Activated naive CD8-positive, alpha-beta T cell (primary cell): ENCODE results near the gene FAM20C.

Experiments
- H3K27ac Mint-ChIP-seq: one replicate; pipeline ENCODE4 v1.8.0; 2021; ENCODE audit warnings: mixed read lengths
- H3K27me3 Mint-ChIP-seq: one replicate; pipeline ENCODE4 v1.8.0; 2021; ENCODE audit warnings: mixed read lengths
- H3K36me3 Mint-ChIP-seq: one replicate; pipeline ENCODE4 v1.8.0; 2021; ENCODE audit warnings: mixed read lengths
- H3K4me1 Mint-ChIP-seq: one replicate; pipeline ENCODE4 v1.8.0; 2021; ENCODE audit warnings: low read depth, mixed read lengths
- H3K4me3 Mint-ChIP-seq: one replicate; pipeline ENCODE4 v1.8.0; 2021; ENCODE audit warnings: mild to moderate bottlenecking, mixed read lengths
- H3K9me3 Mint-ChIP-seq: one replicate; pipeline ENCODE4 v1.8.0; 2021; ENCODE audit warnings: low read depth, mixed read lengths

The FAM20C gene

GRCh38 chr7:155469-155900 lies 36.9 kb upstream of the FAM20C start:
- H3K27ac Mint-ChIP-seq: no peak overlapping the region
- no peaks in the 10 kb centered on the region for H3K36me3 Mint-ChIP-seq
- no peaks in the 10 kb centered on the region for H3K9me3 Mint-ChIP-seq
- no peak overlapping the region for H3K4me3 Mint-ChIP-seq
- peaks cover 3% of the 10 kb centered on the region for H3K4me1 Mint-ChIP-seq
- H3K27me3 Mint-ChIP-seq: no peaks in the 10 kb centered on the region

GRCh38 chr7:156111-157007 lies 36.0 kb upstream of the FAM20C start:
- Mint-ChIP-seq H3K27ac (no peak overlapping the region), H3K4me1 (no peaks in the 10 kb centered on the region), H3K36me3 (no peaks in the 10 kb centered on the region), H3K4me3 (no peak overlapping the region), H3K9me3 (no peaks in the 10 kb centered on the region), H3K27me3 (no peaks in the 10 kb centered on the region)

- Mint-ChIP-seq H3K4me3 (no peak overlapping the region), H3K27ac (no peak overlapping the region), H3K9me3 (no peaks in the 10 kb centered on the region), H3K4me1 (no peaks in the 10 kb centered on the region), H3K36me3 (no peaks in the 10 kb centered on the region), H3K27me3 (no peaks in the 10 kb centered on the region)
Measured at GRCh38 chr7:157008-157310, 35.4 kb upstream of the FAM20C start.

GRCh38 chr7:157771-158625 lies 34.4 kb upstream of the FAM20C start:
- Mint-ChIP-seq H3K36me3 (no peaks in the 10 kb centered on the region), H3K9me3 (no peaks in the 10 kb centered on the region), H3K4me3 (no peak overlapping the region), H3K27ac (no peak overlapping the region), H3K27me3 (no peaks in the 10 kb centered on the region), H3K4me1 (no peaks in the 10 kb centered on the region)

- H3K36me3 Mint-ChIP-seq: no peaks in the 10 kb centered on the region
- no peak overlapping the region for H3K27ac Mint-ChIP-seq
- H3K9me3 Mint-ChIP-seq: no peaks in the 10 kb centered on the region
- H3K4me3 Mint-ChIP-seq: no peak overlapping the region
- H3K4me1 Mint-ChIP-seq: no peaks in the 10 kb centered on the region
- H3K27me3 Mint-ChIP-seq: no peaks in the 10 kb centered on the region
Measured at GRCh38 chr7:158771-159170, 33.6 kb upstream of the FAM20C start.

GRCh38 chr7:159370-160270 lies 32.8 kb upstream of the FAM20C start:
- Mint-ChIP-seq H3K4me3 (no peak overlapping the region), H3K36me3 (no peaks in the 10 kb centered on the region), H3K27me3 (no peaks in the 10 kb centered on the region), H3K9me3 (no peaks in the 10 kb centered on the region), H3K27ac (no peak overlapping the region), H3K4me1 (no peaks in the 10 kb centered on the region)

GRCh38 chr7:160958-161725 lies 31.2 kb upstream of the FAM20C start:
- no peak overlapping the region for H3K4me3 Mint-ChIP-seq

GRCh38 chr7:162632-163297 lies 29.6 kb upstream of the FAM20C start:
- no peaks in the 10 kb centered on the region for H3K4me1 Mint-ChIP-seq
- H3K4me3 Mint-ChIP-seq: no peak overlapping the region
- H3K36me3 Mint-ChIP-seq: no peaks in the 10 kb centered on the region
- no peak overlapping the region for H3K27ac Mint-ChIP-seq
- H3K9me3 Mint-ChIP-seq: no peaks in the 10 kb centered on the region
- H3K27me3 Mint-ChIP-seq: peaks cover 5% of the 10 kb centered on the region

More at GRCh38 chr7:160958-161725, 31.2 kb upstream of the FAM20C start:
- no peaks in the 10 kb centered on the region for H3K4me1 Mint-ChIP-seq
- no peaks in the 10 kb centered on the region for H3K9me3 Mint-ChIP-seq
- no peak overlapping the region for H3K27ac Mint-ChIP-seq
- H3K27me3 Mint-ChIP-seq: no peaks in the 10 kb centered on the region
- no peaks in the 10 kb centered on the region for H3K36me3 Mint-ChIP-seq

- no peaks in the 10 kb centered on the region for H3K9me3 Mint-ChIP-seq
- no peaks in the 10 kb centered on the region for H3K4me1 Mint-ChIP-seq
- H3K36me3 Mint-ChIP-seq: no peaks in the 10 kb centered on the region
- H3K27me3 Mint-ChIP-seq: peaks cover 6% of the 10 kb centered on the region
- no peak overlapping the region for H3K27ac Mint-ChIP-seq
- H3K4me3 Mint-ChIP-seq: no peak overlapping the region
Measured at GRCh38 chr7:163298-163695, 29.1 kb upstream of the FAM20C start.

GRCh38 chr7:163971-164881 lies 28.1 kb upstream of the FAM20C start:
- H3K27me3 Mint-ChIP-seq: peaks cover 6% of the 10 kb centered on the region

GRCh38 chr7:164882-165660 lies 27.3 kb upstream of the FAM20C start:
- H3K4me3 Mint-ChIP-seq: no peak overlapping the region
- H3K27me3 Mint-ChIP-seq: peaks cover 7% of the 10 kb centered on the region
- H3K36me3 Mint-ChIP-seq: no peaks in the 10 kb centered on the region
- no peak overlapping the region for H3K27ac Mint-ChIP-seq
- H3K9me3 Mint-ChIP-seq: no peaks in the 10 kb centered on the region
- H3K4me1 Mint-ChIP-seq: no peaks in the 10 kb centered on the region

More at GRCh38 chr7:163971-164881, 28.1 kb upstream of the FAM20C start:
- H3K4me3 Mint-ChIP-seq: no peak overlapping the region
- no peaks in the 10 kb centered on the region for H3K9me3 Mint-ChIP-seq
- H3K36me3 Mint-ChIP-seq: no peaks in the 10 kb centered on the region
- H3K4me1 Mint-ChIP-seq: no peaks in the 10 kb centered on the region
- H3K27ac Mint-ChIP-seq: no peak overlapping the region

GRCh38 chr7:165661-166337 lies 26.6 kb upstream of the FAM20C start:
- H3K9me3 Mint-ChIP-seq: no peaks in the 10 kb centered on the region
- H3K27me3 Mint-ChIP-seq: peaks cover 10% of the 10 kb centered on the region
- no peaks in the 10 kb centered on the region for H3K4me1 Mint-ChIP-seq
- no peak overlapping the region for H3K27ac Mint-ChIP-seq
- H3K4me3 Mint-ChIP-seq: no peak overlapping the region
- no peaks in the 10 kb centered on the region for H3K36me3 Mint-ChIP-seq
